Measurements from ENCODE around the gene DTX1.
"Not testable (repeated sequence)": the region's sequence is repeated elsewhere in the genome, so short reads cannot be mapped to it uniquely, and the experiment has no call there.

The DTX1 gene

GRCh38 chr12:113136990-113137511 lies 80.5 kb downstream of the DTX1 start:
- no peak overlapping the region for H3K4me3 ChIP-seq (replicated peaks; ENCODE audit: low read depth, low read length)
- no peak for TF ChIP-seq CTCF (IDR thresholded peaks at IDR 0.05; ENCODE audit: low read length, missing control alignments)
- no peak for DNase-seq (ENCODE audit: low read depth)

- H3K4me3 ChIP-seq (replicated peaks; ENCODE audit: low read depth, low read length) = no peak overlapping the region
- no peak for DNase-seq (ENCODE audit: low read depth)
- no peak for TF ChIP-seq CTCF (IDR thresholded peaks at IDR 0.05; ENCODE audit: low read length, missing control alignments)
Measured at GRCh38 chr12:113137861-113138783, 81.6 kb downstream of the DTX1 start.

GRCh38 chr12:113138826-113139225 lies 82.3 kb downstream of the DTX1 start:
- DNase-seq (ENCODE audit: low read depth) = no peak
- H3K4me3 ChIP-seq (replicated peaks; ENCODE audit: low read depth, low read length) = no peak overlapping the region
- TF ChIP-seq CTCF (IDR thresholded peaks at IDR 0.05; ENCODE audit: low read length, missing control alignments) = no peak

- no peak for TF ChIP-seq CTCF (IDR thresholded peaks at IDR 0.05; ENCODE audit: low read length, missing control alignments)
- DNase-seq (ENCODE audit: low read depth) = no peak
Measured at GRCh38 chr12:113140706-113141105, 84.2 kb downstream of the DTX1 start.

GRCh38 chr12:113141716-113142115 lies 85.2 kb downstream of the DTX1 start:
- DNase-seq (ENCODE audit: low read depth); H3K4me3 ChIP-seq (replicated peaks; ENCODE audit: low read depth, low read length): not testable (repeated sequence)

More at GRCh38 chr12:113140706-113141105, 84.2 kb downstream of the DTX1 start:
- no peak overlapping the region for H3K4me3 ChIP-seq (replicated peaks; ENCODE audit: low read depth, low read length)

- DNase-seq (ENCODE audit: low read depth) = no peak
- TF ChIP-seq CTCF (IDR thresholded peaks at IDR 0.05; ENCODE audit: low read length, missing control alignments) = no peak
- H3K4me3 ChIP-seq (replicated peaks; ENCODE audit: low read depth, low read length) = no peak overlapping the region
Measured at GRCh38 chr12:113142173-113142885, 85.8 kb downstream of the DTX1 start.

- no peak overlapping the region for H3K4me3 ChIP-seq (replicated peaks; ENCODE audit: low read depth, low read length)
Measured at GRCh38 chr12:113142886-113143332, 86.4 kb downstream of the DTX1 start.

More at GRCh38 chr12:113142886-113143332, 86.4 kb downstream of the DTX1 start:
- DNase-seq (ENCODE audit: low read depth) = no peak
- TF ChIP-seq CTCF (IDR thresholded peaks at IDR 0.05; ENCODE audit: low read length, missing control alignments) = no peak
